CD4-positive, alpha-beta T cell treated with Interleukin-6 for 4 hours (primary cell): ENCODE measurements around the gene SF3A2.

Experiments
- DNase-seq: peaks from one replicate; pipeline ENCODE4 v3.0.0-alpha.2; 2020; ENCODE audit warnings: mixed read lengths

The SF3A2 gene

DNA sequence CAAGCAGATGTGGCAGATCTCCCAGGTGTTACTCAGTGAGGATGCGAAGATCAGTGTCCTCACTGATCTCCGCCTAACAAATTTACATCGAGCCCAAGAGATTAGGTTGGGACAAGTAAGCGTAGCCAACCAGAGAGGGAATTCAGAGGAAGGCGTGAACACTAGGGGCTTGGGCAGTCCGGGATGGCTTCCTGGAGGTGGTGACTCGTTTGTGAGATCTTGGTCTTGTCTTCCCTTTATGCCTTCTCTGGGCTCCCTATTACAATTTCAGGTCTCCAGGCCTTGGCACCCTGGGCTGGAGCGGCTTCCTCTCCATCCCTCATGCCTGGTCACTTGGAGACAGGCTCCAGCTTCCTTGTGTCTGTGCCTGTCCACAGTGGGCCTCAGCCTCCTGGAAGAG, 6.2 kb downstream of the SF3A2 start:
- no peak for DNase-seq

DNA sequence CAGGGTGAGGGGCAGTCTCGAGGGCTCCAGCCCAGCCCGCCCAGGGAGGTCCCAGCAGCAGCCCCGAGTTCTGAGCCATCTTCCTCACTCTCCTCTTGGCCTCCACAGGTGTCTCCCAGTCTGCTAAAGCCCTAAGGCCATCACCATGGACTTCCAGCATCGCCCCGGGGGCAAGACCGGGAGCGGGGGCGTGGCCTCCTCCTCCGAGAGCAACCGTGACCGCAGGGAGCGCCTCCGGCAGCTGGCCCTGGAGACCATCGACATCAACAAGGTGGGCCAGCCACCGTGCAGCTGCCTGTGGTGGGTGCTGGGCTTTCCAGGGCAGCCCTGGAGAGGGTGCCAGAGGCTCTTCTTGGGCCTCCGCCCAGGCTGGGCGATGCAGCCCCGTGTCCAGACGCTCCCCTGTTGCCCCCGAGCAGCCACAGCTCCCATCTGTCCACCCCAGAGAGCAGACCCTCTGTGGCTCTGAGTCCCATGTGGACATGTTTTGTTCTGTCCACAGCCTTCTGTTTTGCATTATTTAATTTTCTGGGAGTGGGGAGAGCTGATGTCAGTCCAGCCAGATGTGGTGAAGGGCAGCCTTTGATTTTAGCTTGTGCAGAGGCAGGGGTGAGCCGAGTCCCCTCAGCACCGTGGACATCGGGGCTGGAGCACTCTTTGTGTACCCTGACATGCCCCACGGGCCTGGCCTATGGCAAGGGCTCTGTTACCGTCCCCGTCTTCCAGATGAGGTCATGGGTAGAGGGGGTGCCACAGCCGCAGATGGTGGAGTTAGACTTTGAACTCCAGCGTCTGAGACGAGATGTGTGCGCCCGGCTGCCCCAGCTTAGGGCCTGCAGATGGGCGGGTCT, 6.9 kb downstream of the SF3A2 start:
- DNase-seq: no peak

GRCh38 chr19:2244125-2244411, 7.4 kb downstream of the SF3A2 start:
- DNase-seq: no peak

DNA sequence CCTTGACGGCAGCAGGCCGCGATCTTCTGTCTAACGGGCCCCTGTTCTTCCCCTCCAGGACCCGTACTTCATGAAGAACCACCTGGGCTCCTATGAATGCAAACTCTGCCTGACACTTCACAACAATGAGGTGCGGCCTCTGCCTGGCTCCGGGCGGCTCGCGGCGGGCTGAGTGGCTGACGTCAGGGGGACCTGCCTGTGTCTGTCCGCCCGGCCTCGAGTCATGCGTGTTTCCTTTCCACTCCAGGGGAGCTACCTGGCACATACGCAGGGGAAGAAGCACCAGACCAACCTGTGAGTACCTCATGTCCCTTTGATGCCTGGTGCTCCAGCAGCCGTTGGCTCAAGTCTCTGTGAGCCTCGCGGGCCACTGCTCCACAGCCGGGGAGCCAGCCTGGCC, 7.9 kb downstream of the SF3A2 start:
- DNase-seq: no peak

- DNase-seq: no peak
These were observed 8.6 kb downstream of the SF3A2 start for GRCh38 chr19:2245273-2245672.

DNA sequence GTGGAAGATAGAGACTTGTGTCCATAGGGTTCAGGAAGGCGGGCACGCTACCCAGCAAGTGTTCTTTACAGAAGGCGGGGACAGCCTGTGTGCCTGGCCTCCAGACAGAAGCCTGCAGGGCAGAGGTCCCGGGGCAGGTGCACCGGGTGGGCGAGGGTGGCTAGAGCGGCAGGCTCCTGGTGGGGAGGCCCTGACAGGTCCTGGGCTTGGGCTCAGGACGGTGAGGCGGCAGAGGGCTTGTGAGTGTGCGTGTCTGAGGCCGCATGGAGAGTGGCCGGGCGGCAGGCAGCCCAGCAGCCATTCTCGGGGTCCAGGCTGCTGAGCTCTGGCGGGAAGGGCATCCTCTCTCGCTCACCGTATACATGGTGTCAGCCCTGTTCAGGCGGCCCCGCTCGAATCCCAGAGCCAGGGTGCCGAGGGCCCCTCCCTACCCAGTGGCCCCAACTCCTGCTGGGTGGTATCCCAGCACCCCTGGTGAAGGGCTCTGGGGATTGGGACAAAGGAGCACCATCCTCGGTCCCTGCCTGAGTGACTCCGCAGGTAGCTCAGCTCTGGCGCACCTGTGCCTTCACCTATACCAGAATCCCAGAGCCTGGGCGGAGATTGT, 9.5 kb downstream of the SF3A2 start:
- DNase-seq: no peak

GRCh38 chr19:2246801-2247361, 10.3 kb downstream of the SF3A2 start:
- no peak for DNase-seq

- no peak for DNase-seq
These were observed 10.9 kb downstream of the SF3A2 start for GRCh38 chr19:2247433-2248101.

GRCh38 chr19:2248136-2249009, 11.7 kb downstream of the SF3A2 start:
- DNase-seq: no peak

DNA sequence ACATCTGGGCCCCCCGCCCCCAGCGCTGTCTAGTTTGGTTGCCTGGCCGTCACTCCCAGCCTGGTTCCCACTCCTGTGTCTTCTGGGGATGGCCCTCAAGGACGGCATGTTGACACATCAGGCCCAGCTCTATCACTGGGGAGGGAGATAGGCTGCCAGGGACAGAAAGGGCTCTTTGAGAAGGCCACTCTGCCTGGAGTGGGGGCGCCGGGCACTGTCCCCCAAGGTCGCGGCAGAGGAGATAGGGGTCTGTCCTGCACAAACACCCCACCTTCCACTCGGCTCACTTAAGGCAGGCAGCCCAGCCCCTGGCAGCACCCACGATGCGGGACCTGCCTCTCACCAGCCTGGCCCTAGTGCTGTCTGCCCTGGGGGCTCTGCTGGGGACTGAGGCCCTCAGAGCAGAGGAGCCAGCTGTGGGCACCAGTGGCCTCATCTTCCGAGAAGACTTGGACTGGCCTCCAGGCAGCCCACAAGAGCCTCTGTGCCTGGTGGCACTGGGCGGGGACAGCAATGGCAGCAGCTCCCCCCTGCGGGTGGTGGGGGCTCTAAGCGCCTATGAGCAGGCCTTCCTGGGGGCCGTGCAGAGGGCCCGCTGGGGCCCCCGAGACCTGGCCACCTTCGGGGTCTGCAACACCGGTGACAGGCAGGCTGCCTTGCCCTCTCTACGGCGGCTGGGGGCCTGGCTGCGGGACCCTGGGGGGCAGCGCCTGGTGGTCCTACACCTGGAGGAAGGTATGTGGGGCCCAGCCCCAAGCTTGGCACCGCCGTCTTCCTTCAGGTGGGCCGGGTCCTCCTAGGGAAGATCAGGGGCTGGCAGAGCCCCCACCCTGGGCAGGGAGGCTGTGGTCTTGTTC, 12.6 kb downstream of the SF3A2 start, which contains the start of gene AMH:
Gene AMH (plus strand): TSS at position 314 of the 857 bp plus-strand sequence. CDS start 10 bp downstream, at position 324.
- no peak for DNase-seq

GRCh38 chr19:2249880-2250765, 13.5 kb downstream of the SF3A2 start:
- DNase-seq: no peak

GRCh38 chr19:2250766-2251105, 14.1 kb downstream of the SF3A2 start:
- DNase-seq: no peak

DNA sequence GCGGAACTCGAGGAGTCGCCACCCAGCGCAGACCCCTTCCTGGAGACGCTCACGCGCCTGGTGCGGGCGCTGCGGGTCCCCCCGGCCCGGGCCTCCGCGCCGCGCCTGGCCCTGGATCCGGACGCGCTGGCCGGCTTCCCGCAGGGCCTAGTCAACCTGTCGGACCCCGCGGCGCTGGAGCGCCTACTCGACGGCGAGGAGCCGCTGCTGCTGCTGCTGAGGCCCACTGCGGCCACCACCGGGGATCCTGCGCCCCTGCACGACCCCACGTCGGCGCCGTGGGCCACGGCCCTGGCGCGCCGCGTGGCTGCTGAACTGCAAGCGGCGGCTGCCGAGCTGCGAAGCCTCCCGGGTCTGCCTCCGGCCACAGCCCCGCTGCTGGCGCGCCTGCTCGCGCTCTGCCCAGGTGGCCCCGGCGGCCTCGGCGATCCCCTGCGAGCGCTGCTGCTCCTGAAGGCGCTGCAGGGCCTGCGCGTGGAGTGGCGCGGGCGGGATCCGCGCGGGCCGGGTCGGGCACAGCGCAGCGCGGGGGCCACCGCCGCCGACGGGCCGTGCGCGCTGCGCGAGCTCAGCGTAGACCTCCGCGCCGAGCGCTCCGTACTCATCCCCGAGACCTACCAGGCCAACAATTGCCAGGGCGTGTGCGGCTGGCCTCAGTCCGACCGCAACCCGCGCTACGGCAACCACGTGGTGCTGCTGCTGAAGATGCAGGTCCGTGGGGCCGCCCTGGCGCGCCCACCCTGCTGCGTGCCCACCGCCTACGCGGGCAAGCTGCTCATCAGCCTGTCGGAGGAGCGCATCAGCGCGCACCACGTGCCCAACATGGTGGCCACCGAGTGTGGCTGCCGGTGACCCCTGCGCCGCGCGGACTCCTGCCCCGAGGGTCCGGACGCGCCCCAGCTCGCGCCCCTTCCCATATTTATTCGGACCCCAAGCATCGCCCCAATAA, 14.8 kb downstream of the SF3A2 start:
- no peak for DNase-seq

DNA sequence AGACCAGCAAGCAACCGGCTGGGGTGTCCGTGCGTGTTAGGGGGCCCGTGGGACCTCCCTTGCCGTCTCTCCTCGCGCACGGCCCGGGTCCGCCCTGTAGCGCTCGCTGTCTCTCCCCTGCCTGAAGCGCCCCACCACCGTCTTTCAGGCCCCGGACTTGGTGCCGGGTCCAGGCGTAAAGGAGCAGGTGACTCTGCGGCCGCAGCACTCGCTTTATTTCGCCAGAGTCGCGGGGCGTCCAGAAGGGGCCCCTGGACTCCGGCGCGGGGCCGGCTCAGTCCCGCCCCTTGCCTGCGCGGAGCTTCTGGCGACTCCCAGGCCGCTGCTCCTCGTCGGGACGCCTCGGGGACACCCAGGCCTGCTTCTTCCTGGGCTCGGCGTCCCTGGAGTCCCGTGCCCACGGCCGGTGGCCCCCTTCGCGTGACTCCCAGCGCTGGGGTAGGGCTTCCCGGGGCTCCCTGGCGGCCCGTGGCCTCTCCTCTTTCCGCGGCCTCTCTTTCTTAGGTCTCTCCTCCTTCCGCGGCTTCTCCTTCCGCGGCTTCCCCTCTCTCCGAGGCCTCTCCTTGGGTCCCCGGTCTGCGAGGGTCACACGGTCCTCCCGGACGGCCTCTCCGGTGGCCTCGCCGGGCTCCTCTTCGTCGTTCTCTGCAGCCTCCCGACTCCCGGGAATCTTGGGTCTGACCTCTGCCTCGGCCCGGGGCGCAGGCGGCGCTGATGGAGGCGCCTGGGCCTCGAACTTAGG, 15.6 kb downstream of the SF3A2 start:
- no peak for DNase-seq

- DNase-seq: no peak
These were observed 16.1 kb downstream of the SF3A2 start for GRCh38 chr19:2252797-2253105.

DNA sequence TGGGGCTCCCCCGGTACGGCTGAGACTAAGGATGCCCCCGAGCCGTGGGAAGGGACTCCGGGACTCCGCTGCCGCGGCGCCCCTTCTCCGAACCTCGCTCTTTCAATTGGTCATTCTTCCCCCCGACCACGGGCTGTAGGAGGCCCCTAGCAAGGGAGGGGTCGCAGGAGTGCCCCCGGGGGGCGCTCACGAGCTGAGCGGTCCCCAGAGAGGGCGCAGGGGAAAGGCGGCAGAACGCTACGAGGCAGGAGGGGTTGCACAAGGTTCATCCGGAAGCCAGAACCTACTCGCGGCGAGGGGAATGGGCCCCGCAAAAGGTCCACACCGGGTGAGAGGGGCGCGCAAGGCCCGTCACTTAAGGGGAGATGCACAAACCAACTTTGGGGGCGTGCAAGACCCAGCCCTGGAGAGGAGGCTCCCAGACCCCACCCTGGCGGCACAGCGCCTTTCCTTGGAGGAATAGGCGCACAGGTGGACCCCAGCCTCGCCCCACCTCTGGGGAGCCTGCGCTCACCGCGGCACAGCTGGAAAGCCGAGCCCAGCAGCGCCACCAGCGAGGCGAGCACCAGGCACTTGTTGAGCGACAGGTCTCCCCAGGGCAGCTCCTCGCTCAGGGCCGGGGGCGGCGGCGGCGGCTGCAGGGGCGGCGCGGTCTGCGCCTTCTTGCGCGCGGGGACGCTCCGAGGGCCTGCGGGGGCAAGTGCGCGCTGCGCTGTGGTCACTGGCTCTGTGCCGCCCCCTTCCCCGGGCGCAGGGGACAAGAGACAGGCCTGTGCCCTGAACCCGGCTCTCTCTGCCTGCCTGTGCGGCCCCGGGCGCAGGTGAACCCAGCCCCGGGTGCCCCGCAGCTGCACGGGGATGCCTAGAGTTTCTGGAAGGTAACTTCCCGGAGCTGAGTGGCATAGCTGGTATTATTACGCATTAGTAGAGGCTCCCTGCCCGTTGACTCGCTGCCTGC, 16.8 kb downstream of the SF3A2 start:
- DNase-seq: peak; percentile 71

- DNase-seq: no peak
These were observed 17.6 kb downstream of the SF3A2 start for GRCh38 chr19:2254064-2254872.
